Smooth muscle cell (in vitro differentiated cells): Measurements from ENCODE around the gene HPS1. TPM values are rescaled to one million over a fixed set of nuclear protein-coding genes. Genes with fewer than 3 reads are reported as not detected.

Source experiments
- DNase-seq: peaks from one replicate; lab custom pipeline; 2025; ENCODE audit not compliant: unreplicated experiment; lab: John Stamatoyannopoulos, UW
- H2AFZ ChIP-seq: fragments of 200-600 bp; sonication (generic); 2 replicates; pipeline ENCODE4 v1.6.0; 2016; ENCODE audit warnings: antibody characterized with exemption, low read depth, mild to moderate bottlenecking
- H3F3A ChIP-seq: fragments of 200-600 bp; sonication (generic); 2 replicates; pipeline ENCODE4 v1.6.0; 2017; ENCODE audit warnings: antibody characterized with exemption, low read depth
- H3K27ac ChIP-seq: fragments of 200-600 bp; sonication (generic); 2 replicates; pipeline ENCODE4 v1.5.1; 2016; ENCODE audit warnings: low read depth, mild to moderate bottlenecking
- H3K27me3 ChIP-seq: fragments of 200-600 bp; sonication (generic); 2 replicates; pipeline ENCODE4 v1.6.1; 2016; ENCODE audit warnings: low read depth, mild to moderate bottlenecking
- H3K36me3 ChIP-seq: fragments of 200-600 bp; sonication (generic); 2 replicates; pipeline ENCODE4 v1.5.1; 2016; ENCODE audit warnings: low read depth
- H3K4me1 ChIP-seq: fragments of 200-600 bp; sonication (generic); 2 replicates; pipeline ENCODE4 v1.5.1; 2016; ENCODE audit warnings: low read depth
- H3K4me2 ChIP-seq: fragments of 200-600 bp; sonication (generic); 2 replicates; pipeline ENCODE4 v1.6.0; 2016; ENCODE audit warnings: mild to moderate bottlenecking
- H3K4me3 ChIP-seq: fragments of 200-600 bp; sonication (generic); 2 replicates; pipeline ENCODE4 v1.5.1; 2016; ENCODE audit warnings: mild to moderate bottlenecking
- H3K79me2 ChIP-seq: fragments of 200-600 bp; sonication (generic); 2 replicates; pipeline ENCODE4 v1.6.0; 2016; ENCODE audit warnings: low read depth, mild to moderate bottlenecking
- H3K9ac ChIP-seq: fragments of 200-600 bp; sonication (generic); 2 replicates; pipeline ENCODE4 v1.6.0; 2016; ENCODE audit warnings: low read depth
- H3K9me3 ChIP-seq: fragments of 200-600 bp; sonication (generic); replicated peaks from 2 replicates; pipeline ENCODE4 v1.5.1; 2016; ENCODE audit warnings: low read depth
- H4K20me1 ChIP-seq: fragments of 200-600 bp; sonication (generic); 2 replicates; pipeline ENCODE4 v1.6.0; 2016; ENCODE audit warnings: low read depth
- CTCF ChIP-seq: fragments of 200-600 bp; sonication (generic); IDR thresholded peaks from 2 replicates; pipeline ENCODE4 v1.5.1; 2017; ENCODE audit warnings: borderline replicate concordance, mild to moderate bottlenecking, antibody characterized with exemption; ENCODE audit not compliant: insufficient read depth, poor library complexity, severe bottlenecking
- WGBS: methylation state at CpG from one replicate; pipeline ENCODE4 v1.1.7; 2016; ENCODE audit warnings: low lambda C conversion rate; 5-methylcytosine and 5-hydroxymethylcytosine counted together
- polyA plus RNA-seq: library from polyadenylated mRNA; unstranded; fragments of >200 nt; fragmentation: Nextera tagmentation; extraction: Ambion mirVana; gene quantifications from 2 replicates; pipeline ENCODE4 v1.2.1, GENCODE V29; 2016
- total RNA-seq: library from RNA; depleted of rRNA; stranded (reverse); fragments of >200 nt; gene quantifications from 2 replicates; pipeline ENCODE4 v1.2.3, GENCODE V29; 2014

The HPS1 gene
- total and polyA plus RNA-seq, 2 experiments from 2014 or later, result 11.5 to 35.6 TPM

- Histone ChIP-seq H3K9ac (no peak overlapping the region), H3K79me2 (no peaks in the 10 kb centered on the region), H3K36me3 (no peaks in the 10 kb centered on the region), H3K27me3 (no peaks in the 10 kb centered on the region), H3K9me3 (no peaks in the 10 kb centered on the region), H3F3A (no peaks in the 10 kb centered on the region), H3K4me3 (no peak overlapping the region), H3K4me1 (no peaks in the 10 kb centered on the region), H2AFZ (no peak overlapping the region), H3K4me2 (no peak overlapping the region), H3K27ac (no peak overlapping the region), H4K20me1 (no peaks in the 10 kb centered on the region)
- no peak for TF ChIP-seq CTCF
- no peak for DNase-seq
- WGBS, result 91% methylated on average over 10 of the region's 10 CpGs
Observed at GRCh38 chr10:98422182-98422581, 24.6 kb downstream of the HPS1 start.

- Histone ChIP-seq H3K27me3 (no peaks in the 10 kb centered on the region), H3K9ac (no peak overlapping the region), H3F3A (no peaks in the 10 kb centered on the region), H3K4me2 (no peak overlapping the region), H3K4me1 (no peaks in the 10 kb centered on the region), H3K27ac (no peak overlapping the region), H3K36me3 (no peaks in the 10 kb centered on the region), H3K4me3 (no peak overlapping the region), H3K9me3 (no peaks in the 10 kb centered on the region), H4K20me1 (no peaks in the 10 kb centered on the region), H3K79me2 (no peaks in the 10 kb centered on the region), H2AFZ (no peak overlapping the region)
- WGBS, result 95% methylated on average over 9 of the region's 9 CpGs
- TF ChIP-seq CTCF, result no peak
- no peak for DNase-seq
Observed at GRCh38 chr10:98420786-98421185, 25.9 kb downstream of the HPS1 start.

GRCh38 chr10:98419469-98420261, 27.1 kb downstream of the HPS1 start:
- no peak for TF ChIP-seq CTCF
- no peak overlapping the region for H3K4me3 ChIP-seq
- no peak overlapping the region for H3K9ac ChIP-seq
- H4K20me1 ChIP-seq, result no peaks in the 10 kb centered on the region
- no peaks in the 10 kb centered on the region for H3F3A ChIP-seq
- no peaks in the 10 kb centered on the region for H3K9me3 ChIP-seq
- no peaks in the 10 kb centered on the region for H3K79me2 ChIP-seq
- no peak overlapping the region for H2AFZ ChIP-seq
- no peaks in the 10 kb centered on the region for H3K36me3 ChIP-seq
- DNase-seq, result no peak
- peaks cover under 1% of the 10 kb centered on the region for H3K4me1 ChIP-seq
- no peak overlapping the region for H3K27ac ChIP-seq
- WGBS, result 95% methylated on average over 17 of the region's 17 CpGs
- no peak overlapping the region for H3K4me2 ChIP-seq
- H3K27me3 ChIP-seq, result no peaks in the 10 kb centered on the region
